ENCODE results near the gene ZNF385D.
"Not testable (repeated sequence)": the region's sequence is repeated elsewhere in the genome, so short reads cannot be mapped to it uniquely, and the experiment has no call there.

Gene ZNF385D

DNA sequence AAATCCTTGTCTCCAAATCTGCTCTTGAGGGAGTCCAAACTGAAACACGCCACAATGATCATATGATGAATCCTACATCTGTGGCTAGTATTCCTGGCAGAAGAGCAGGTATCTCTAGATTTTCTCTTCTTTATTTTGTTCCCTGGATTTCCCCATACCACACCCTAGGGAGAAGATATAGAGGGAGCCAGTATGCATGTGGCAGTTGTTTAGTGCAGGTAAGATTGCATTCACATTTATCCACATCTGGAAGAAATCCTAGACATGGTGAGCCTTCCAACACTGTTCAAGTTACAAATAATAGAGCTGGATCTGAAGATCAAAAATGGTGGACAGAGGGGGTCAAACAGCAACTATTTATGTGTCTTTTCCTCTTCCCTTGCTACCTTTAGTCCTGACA lies 316.7 kb downstream of the ZNF385D start:
- DNase-seq: no peak

- no peak for DNase-seq
Measured at GRCh38 chr3:21433751-21434150, 317.3 kb downstream of the ZNF385D start.

DNA sequence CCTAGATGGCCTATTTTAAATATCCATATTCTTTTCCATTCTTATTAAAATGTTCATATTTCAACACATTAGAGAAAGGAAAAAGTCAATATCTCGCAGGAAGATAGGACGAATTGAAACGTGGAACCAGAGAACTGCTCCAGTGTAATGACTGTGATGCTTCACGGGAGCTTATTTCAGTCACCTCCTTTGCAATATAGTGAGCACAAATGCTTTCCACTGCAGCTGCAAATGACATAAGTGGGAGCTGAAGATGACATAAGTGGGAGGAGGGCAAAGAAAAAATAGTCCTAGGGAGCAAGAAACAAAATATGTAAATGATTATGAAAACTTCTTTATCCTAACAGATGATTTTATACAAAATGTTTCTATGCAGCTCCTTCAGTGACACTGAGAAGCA lies 324.1 kb downstream of the ZNF385D start:
- no peak for DNase-seq

DNA sequence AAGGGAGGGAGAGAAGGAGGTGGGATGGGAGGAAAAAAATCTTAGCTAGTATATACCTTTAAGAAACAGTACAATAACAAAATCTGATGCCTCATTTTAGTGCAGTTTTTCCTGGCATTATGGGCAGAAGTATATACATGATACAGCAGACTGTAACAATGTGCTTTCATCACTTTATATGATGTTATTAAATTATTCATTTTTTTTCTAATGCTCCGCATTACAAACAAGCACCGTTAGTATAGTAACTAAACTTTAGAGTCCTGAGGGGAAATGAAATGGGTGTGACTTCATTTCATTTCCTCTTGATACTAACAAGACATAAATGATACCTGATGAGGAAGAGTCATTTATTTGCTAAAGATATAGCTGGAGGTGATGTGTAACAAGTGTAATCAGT lies 325.3 kb downstream of the ZNF385D start:
- no peak for DNase-seq

- no peak for DNase-seq
Measured at GRCh38 chr3:21421096-21421495, 329.9 kb downstream of the ZNF385D start.

GRCh38 chr3:21417991-21418390 lies 333.0 kb downstream of the ZNF385D start:
- no peak for DNase-seq

DNA sequence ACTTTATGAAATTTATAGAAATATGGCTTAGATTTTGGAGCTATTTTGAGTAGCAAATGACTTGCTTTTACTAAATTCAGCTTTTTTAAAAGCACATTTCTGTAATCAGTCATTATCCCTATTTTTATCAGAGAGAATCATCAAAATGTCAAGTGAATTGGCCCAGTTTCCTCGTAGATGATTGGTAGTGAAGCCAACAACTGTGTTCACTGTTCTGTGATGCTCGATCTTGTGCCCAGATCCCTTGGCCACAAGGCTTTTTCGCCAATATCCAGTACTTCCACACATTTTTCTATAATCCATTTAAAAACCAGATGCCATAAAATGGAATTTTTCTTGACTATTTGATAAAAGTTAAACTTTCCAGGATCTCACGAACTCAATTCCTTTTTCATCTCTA lies 336.5 kb downstream of the ZNF385D start:
- DNase-seq: no peak

- DNase-seq: no peak
Measured at GRCh38 chr3:21411058-21411457, 340.0 kb downstream of the ZNF385D start.

- no peak for DNase-seq
Measured at GRCh38 chr3:21409401-21409800, 341.6 kb downstream of the ZNF385D start.

DNA sequence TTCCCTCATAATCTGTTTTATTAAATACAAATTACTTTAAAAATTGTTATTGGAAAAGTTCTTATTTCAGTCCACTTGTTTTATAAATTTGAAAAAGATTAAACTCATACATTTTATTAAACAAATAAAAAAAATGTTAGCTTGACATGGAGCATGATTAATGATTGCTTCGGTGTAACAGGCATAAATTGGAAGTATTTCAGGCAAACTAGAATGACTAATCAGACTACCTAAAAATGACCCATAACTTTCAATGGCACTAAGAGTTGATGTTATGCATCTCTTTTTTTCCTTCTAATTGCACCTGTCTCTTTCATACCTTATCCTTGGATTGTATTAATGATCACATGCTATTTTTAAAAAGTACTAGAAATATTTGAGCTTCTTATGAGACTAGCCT lies 343.3 kb downstream of the ZNF385D start:
- no peak for DNase-seq

DNA sequence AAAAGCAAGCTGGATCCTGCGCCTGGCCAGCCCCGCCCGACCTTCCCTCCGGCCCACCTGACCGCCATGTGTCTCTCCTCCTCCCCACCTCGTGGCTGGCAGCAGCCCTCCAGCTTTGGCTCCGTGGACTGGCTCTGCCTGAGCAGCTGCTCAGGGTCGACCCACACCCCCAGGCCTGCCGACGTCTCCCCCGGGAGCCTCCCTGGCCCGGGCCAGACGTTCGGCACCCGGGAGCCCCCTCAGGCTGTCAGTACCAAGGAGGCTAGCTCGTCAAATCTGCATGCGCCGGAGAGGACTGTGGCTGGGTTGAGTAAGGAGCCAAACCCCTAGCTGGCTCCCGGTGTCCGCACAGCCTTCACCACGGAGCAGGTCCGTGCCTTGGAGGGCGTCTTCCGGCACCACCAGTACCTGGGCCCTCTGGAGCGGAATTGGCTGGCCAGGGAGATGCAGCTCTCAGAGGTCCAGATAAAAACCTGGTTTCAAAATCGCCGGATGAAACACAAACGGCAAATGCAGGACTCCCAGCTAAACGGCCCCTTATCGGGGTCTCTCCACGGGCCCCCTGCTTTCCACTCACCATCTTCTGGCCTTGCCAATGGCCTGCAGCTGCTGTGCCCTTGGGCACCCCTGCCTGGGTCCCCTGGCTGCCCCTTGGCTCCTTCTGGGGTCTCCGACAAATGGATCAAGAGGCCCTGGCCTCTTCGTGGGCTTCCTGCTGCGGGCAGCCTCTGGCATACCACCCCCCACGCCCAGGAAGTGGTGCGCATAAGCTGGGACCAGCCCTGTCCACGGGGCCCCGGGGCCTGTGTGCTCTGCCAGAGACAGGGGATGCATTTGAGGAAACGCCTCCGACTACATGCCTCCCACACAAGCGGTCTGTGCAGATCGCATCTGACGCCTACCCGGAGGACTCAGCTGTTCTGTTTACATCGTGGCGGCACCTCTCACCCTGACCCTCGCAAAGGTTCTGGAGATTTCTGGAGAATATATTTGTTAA lies 345.0 kb downstream of the ZNF385D start:
- no peak for DNase-seq

GRCh38 chr3:21398461-21398860 lies 352.5 kb downstream of the ZNF385D start:
- no peak for DNase-seq

GRCh38 chr3:21393683-21394311 lies 357.2 kb downstream of the ZNF385D start:
- DNase-seq: no peak

DNA sequence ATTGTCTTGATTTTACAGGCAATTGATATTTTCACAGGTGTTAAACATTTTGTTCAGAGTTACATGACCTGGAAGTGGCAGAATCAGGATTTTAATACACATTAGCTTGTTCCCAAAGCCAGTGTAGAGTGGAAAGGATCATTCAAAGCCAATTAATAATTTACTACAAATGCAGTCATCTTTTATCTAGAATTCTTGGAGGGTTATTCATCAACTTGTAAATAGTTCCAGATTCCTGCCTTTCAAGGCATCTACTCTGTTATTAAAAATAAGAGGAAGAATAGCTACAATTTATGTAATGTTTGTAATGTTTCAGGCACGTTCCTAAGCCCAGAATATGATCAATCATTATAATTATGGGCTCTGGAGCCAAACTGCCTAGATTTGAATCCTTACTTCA lies 358.5 kb downstream of the ZNF385D start:
- no peak for DNase-seq

DNA sequence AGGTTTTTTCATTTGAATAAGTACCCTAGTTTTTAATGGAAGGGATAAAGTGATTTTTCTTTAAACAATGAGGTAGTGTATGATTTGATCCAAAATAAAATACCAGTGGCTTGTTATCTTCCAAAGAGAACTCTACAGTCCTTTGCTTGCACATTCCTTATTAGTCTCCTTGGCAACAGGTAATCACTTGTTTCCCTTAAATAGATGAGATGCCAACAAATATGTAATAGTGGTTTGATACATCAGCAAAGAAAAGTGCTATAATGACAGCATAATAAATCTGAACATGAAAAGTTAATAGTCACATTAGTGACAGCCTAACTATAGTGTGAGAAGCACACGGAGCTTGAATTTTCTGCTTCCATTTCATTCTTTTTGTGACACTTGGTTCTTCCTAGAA lies 360.2 kb downstream of the ZNF385D start:
- no peak for DNase-seq

DNA sequence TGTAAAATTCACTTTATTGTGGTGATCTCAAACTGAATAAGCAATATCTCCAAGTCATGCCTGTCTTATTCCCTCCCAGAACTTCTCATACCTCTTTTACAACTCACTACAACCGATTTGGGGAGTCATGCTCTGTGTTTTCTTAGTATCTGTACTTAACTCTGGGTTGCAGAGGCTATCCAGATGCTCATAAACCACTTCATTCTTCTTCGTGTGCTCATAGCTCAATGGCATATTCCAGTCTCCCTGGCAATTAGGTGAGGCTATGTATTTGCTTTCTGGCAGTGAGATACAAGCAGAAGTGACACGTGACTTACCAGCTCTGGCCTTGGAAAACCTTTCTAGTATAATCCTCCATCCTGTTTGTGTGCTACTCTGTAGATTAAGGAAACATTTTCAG lies 360.9 kb downstream of the ZNF385D start:
- no peak for DNase-seq

DNA sequence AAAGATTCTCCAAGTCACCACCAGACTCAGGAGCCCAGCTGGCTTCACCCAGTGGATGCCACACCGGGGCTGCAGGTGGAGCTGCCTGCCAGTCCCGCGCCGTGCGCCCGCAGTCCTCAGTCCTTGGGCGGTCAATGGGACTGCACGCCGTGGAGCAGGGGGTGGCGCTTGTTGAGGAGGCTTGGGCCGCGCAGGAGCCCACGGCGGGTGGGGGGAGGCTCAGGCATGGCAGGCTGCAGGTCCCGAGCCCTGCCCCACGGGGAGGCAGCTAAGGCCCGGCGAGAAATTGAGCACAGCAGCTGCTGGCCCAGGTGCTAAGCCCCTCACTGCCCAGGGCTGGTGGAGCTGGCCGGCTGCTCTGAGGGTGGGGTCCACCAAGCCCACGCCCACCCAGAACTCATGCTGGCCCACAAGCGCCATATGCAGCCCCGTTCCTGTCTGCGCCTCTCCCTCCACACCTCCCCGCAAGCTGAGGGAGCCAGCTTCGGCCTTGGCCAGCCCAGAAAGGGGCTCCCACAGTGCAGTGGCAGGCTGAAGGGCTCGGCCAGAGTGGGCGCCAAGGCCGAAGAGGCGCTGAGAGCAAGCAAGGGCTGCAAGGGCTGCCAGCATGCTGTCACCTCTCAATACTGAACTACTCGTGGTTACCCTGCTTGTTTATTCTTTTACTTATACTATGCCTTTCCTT lies 363.7 kb downstream of the ZNF385D start:
- not testable (repeated sequence) for DNase-seq

- not testable (repeated sequence) for DNase-seq
Measured at GRCh38 chr3:21378036-21378435, 373.0 kb downstream of the ZNF385D start.

DNA sequence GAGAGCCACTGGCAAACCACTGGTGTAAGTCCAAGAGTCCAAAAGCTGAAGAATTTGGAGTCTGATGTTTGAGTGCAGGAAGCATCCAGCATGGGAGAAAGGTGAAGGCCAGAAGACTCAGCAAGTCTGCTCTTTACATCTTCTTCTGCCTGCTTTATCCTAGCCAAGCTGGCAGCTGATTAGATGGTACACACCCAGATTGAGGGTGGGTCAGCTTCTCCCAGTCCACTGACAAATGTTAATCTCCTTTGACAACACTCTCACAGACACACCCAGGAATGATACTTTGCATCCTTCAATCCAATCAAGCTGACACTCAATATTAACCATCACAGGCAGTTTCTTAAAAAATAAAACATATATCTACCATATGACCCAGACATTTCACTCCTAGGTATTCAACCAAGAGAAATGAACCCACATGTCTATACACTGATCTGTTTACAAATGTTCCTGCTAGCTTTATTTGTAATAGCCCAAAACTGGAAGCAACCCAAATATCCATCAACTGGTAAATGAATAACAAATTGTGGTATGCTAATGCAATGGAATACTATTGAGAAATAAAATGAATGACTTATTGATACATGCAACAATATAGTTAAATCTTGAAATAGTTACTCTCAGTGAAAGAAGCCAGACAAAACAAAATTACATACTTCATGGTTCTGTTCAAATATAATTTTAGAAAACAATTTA lies 373.8 kb downstream of the ZNF385D start:
- DNase-seq: no peak

GRCh38 chr3:21372316-21372715 lies 378.7 kb downstream of the ZNF385D start:
- no peak for DNase-seq

Data from activated gamma-delta T cell treated with Interleukin-2 at 50 U/mL for 16 hours (primary cell).